ENCODE data around the gene DAAM2. TPM values are rescaled to one million over a fixed set of nuclear protein-coding genes. Genes with fewer than 3 reads are reported as not detected.

Gene DAAM2
- total RNA-seq, 1 donor from 2014 or later: 12.5 TPM

GRCh38 chr6:39819228-39819627 is 27.1 kb downstream of the DAAM2 start:
- no peak for DNase-seq (ENCODE audit: low spot score)

DNA sequence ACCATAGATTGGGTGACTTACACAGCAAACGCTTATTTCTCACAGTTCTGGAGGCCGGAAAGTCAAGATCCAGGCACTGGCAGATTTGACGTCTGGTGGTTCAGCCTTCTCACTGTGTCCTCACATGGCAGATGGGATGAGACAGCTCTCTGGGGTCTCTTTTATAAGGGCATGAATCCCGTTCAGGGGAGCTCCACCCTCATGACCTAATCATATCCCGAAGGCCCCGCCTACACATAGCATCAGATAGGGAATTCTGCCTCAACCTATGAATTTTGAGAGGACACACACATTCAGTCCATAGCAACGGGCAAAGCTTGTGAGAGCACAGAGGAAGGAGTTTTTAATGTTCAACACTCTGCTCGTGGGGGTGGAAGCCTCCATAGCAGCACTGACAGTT is 27.5 kb downstream of the DAAM2 start:
- DNase-seq (ENCODE audit: low spot score): no peak

DNA sequence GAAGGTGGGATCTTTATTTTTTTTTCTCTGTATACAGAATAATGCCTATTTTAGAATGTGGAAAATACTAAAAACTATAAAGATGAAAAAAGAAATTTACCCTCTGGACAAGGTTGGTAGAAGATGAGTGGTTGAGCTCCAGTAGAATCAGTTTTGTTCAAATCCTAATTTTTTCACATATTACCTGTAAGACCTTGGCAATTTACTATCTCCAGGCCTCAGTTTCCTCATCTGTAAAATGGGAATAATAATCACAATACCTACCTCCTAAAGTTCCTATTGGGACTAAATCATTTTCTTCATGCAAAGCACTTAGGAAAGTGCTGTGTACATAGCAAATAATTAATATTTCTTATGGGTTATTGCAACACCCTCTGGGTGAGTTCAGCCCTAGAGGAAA is 28.4 kb downstream of the DAAM2 start:
- no peak for DNase-seq (ENCODE audit: low spot score)

DNA sequence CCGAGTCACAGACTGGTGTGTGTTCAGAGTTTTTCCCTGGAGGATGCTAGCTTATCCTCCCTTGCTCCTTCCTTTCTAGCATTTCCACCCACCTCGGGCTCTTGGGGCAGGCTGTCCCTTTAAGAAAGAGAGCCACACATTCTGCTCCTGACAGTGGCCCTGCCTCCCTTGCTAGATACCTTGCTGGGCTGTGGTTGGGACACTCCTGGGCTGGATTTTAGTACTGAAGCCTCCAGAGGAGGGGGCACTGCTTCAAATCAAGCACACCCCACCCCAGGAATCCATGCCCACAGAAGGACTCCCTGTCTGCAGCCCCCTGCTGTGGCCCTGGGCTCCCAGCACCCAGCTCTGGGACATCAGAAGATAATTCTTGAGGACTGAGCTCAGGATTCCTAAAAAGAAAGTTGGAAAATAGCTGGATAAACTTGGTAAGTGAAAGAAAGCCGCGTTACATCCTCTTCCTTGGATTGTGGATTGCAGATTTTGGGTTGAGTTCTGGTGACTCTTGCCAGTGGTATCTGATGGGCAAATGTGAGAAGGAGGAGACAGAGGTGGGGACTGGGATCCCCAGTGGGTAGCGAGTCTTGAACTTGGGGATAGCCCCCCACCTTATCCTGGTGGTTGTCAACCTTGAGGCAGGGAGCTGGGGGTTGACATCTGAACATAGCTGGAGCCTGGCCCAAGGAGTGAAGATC is 29.0 kb downstream of the DAAM2 start:
- DNase-seq (ENCODE audit: low spot score): no peak

- DNase-seq (ENCODE audit: low spot score): peak; percentile 21
These were observed 29.8 kb downstream of the DAAM2 start for GRCh38 chr6:39821742-39822532.

DNA sequence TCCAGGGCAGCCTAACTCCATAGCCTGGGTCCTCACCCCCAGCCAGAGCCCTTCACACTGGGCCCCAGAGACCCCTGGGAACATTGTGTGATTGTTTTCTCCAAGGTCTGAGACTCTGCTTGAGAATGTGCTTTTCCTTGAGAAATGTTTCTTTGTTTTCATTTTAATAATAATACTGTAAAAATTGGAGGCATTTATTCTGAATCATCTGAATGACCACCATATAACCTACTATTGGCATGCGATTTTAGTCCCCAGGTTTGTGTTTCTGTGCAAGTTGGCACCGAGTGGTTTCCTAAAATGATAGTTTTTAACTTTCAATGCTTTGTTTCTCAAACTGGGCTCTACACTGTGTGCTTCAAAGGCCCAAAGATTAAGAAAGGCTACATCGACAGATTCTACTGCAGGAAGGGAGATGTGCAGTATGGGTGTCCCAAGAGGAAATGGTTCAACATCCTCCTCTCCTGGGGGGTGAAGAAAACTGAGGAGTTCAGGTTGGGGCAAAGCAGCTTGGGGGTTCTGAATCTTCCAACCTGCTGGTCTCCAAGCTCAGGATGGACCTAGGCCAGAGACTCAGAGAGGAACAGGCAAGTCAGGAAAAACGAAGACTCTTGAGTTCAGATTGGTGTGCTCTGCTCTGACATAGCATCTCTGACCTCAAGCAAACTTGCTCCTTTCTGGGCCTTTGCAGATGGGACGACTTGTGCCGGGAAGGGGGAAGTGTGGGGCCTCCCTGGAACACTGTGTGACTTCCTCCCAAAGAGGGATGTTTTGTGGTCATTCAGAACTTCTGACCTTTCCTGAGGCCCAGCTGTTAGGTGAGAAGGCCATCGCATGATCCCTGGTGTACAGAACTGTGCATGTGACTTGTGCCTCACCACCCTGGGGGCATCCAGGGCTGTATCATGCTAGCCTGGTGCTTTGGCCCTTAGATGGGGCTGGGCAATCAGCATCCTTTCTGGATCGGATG is 31.0 kb downstream of the DAAM2 start:
- peak; percentile 22 for DNase-seq (ENCODE audit: low spot score)

DNA sequence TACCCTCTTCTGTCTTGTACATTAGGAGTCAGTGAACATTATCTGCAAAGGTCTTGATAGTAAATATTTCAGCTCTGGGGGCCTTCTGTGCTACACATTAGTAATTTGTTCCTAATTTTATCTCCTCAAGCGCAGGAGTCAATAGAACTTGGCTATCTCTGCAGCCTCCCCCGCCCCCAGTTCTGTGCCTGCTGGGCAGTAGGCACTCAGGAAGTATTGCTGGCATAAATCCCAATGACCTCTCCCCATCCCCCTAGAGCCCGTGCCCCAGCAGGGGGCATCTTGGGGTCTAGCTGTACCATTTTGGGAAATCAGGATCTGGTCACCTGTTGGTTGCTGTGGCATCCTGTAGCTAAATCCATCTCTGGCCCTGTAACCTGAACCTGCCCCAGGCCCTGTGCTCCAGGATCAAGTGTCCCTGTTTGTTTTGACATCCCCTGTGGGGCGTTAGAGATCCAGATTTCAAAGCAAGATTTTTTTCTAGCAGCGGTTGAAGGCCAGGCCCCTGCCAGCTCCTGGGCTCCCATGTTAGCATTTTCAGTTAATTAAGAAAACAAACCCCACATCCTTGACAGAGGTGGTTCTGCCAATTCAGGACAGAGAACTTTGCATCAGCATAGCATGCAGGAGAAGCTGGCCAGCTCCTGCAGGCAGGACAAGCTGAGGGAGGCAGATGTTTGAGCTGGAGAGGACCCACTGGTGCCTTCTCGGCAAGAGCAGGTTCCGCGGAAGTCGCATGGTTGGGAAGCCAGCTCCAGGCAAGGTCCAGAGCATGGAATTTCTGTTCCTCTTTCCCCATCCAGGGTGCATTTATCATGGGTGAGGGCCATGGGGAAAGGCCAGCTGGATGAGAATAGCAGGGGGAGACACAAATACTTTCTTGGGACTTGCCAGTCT is 32.1 kb downstream of the DAAM2 start:
- DNase-seq (ENCODE audit: low spot score): no peak

- no peak for DNase-seq (ENCODE audit: low spot score)
These were observed 37.2 kb downstream of the DAAM2 start for GRCh38 chr6:39829331-39829730.

DNA sequence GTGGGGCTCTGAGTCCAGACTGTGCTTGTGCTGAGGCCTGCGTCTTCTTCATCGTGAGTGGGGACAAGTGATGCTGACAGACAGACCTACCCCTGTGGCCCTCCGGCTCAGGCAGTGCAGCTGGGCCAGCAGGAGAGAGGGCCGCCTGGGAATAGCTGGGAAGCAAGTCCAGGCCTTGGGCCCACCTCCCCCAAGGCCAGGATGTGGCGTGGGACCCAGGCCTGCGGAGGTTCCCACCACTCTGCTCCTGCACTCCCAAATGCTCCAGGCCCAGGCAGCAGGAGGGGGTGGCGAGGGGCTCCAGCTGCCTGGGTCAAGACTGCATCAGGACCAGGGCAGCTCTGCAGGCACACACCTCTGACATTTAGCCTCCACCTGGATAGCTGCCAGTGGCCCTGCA is 38.3 kb downstream of the DAAM2 start:
- no peak for DNase-seq (ENCODE audit: low spot score)

DNA sequence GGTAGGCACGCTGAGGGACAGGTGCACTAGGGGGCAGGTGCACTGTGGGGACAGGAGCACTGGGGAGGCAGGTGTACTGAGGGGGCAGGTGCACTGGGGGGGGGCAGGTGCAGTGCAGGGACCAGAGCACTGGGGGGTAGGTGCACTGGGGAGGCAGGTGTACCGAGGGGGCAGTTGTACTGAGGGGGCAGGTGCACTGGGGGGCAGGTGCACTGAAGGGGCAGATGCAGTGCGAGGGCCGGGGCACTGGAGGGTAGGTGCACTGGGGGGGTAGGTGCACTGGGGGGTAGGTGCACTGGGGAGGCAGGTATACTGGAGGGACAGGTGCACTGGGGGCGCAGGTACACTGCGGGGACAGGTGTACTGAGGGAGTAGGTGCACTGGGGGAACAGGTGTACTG is 39.5 kb downstream of the DAAM2 start:
- DNase-seq (ENCODE audit: low spot score): no peak

GRCh38 chr6:39834278-39834677 is 42.1 kb downstream of the DAAM2 start:
- DNase-seq (ENCODE audit: low spot score): no peak

DNA sequence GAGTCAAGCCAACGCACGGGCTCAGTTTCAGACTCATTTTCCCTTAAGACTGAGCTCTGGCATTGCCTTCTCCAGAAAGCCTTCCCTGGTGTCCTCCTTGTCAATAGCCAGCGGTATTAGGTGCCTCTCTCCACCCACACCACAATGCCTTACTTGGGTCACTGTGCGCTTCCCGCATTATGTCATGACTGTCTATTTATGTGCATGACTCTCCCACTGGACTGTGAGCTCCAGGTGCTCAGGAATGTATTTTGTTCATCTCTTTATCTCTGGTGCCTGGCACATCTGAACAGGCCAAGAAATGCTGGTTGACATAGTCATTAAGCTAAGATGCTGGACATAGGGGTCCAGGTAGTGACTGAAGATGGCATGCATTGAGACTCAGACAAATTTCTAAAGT is 42.7 kb downstream of the DAAM2 start:
- no peak for DNase-seq (ENCODE audit: low spot score)

DNA sequence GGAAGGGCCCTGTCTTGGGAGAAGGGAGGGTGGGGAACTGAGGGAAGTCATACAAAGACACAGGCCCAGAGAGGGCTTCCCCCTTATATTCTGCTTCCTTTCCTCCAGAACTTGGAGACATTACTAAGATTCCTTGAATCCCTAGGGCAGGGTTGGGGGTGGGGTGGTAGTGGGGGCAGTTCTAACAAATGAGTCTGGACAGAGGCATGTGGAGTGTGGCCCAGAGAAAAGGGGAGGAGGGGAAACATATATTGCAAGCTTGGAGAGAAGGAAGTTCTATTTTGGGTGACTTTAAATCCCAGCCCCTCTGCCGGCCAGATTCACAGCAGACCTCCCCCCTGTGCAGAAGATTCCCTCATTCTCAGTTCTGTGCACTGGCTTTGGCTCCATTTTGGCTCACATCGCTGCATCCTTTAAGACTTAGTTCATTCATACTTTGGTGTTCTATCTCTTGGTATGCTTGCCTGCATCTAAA is 43.7 kb downstream of the DAAM2 start:
- no peak for DNase-seq (ENCODE audit: low spot score)

GRCh38 chr6:39836606-39837005 is 44.4 kb downstream of the DAAM2 start:
- DNase-seq (ENCODE audit: low spot score): no peak

DNA sequence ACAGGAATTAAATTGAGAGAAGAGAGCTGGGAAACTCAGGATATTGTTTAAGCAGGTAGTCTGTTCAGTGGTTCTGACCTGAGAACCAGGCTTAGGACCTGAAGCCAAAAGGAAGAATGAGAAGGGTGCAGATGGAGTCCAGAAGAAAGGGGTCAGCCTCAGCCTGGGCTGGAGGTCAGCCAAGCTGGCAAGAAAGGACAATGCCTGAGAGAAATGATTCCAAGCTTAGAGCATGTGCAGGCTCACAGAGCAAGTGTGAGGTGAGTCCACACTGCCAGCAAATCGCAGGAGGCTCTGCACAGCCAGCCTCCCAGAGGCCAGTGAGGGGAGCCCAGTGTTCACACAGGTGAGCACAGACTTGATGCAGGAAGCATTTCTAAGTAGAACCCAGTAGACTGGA is 47.3 kb downstream of the DAAM2 start:
- no peak for DNase-seq (ENCODE audit: low spot score)

DNA sequence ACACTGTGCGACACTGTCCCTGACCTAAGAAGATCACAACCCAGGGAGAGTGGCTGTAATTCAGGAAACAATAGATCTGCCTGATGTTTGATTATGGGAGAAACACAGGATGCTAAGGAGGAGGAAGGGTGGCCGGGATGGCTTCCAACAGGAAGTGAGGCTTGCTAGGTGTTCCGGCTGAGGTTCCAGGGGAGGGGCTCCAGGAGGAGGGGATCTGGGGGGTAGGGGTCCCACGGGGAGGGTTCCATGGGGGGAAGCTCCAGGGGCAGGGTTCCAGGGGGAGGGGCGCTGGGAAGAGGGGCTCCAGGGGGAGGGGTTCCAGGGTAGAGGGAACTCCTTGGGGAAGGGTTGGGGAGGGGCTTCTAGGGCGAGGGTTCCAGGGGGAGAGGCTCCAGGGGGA is 48.6 kb downstream of the DAAM2 start:
- no peak for DNase-seq (ENCODE audit: low spot score)

DNA sequence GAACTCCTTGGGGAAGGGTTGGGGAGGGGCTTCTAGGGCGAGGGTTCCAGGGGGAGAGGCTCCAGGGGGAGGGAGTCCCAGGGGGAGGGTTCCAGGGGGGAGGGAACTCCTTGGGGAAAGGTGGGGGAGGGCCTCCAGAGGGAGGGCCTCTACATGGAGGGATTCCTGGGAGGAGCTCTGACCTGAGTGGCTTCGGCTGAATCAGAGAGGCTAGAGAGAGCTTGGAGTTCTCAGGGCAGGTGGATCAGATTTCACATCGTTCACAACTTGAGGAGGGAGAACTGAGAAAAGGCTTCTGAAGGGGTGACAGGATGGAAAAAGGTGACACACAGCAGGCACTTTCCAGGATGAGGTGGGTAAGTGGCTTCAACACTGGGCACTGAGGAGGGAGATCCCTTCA is 49.1 kb downstream of the DAAM2 start:
- DNase-seq (ENCODE audit: low spot score): no peak

GRCh38 chr6:39841923-39842322 is 49.7 kb downstream of the DAAM2 start:
- no peak for DNase-seq (ENCODE audit: low spot score)

- no peak for DNase-seq (ENCODE audit: low spot score)
These were observed 51.3 kb downstream of the DAAM2 start for GRCh38 chr6:39843305-39844020.

GRCh38 chr6:39844866-39845265 is 52.7 kb downstream of the DAAM2 start:
- DNase-seq (ENCODE audit: low spot score): no peak
